Esophagus muscularis mucosa (tissue), 4 donors: ENCODE results near the gene SPDYE2B.
"Not testable (repeated sequence)": the region's sequence is repeated elsewhere in the genome, so short reads cannot be mapped to it uniquely, and the experiment has no call there.

Experiments used
- EP300 ChIP-seq: sonication (generic); formaldehyde crosslinking; IDR thresholded peaks from one replicate; pipeline ENCODE4 v1.6.1; 2017; ENCODE audit warnings: antibody characterized with exemption
- POLR2AphosphoS5 ChIP-seq, 2 donors: sonication (generic); formaldehyde crosslinking; IDR thresholded peaks; one replicate each; pipeline ENCODE4 v1.6.1; 2017; ENCODE audit warnings: antibody characterized with exemption in 2 of 2
- TF ChIP-seq, protein P1 (sequence below), 3 experiments: fragments of 200-600 bp in 2 of 3; fragments of 450-650 bp in 1 of 3; sonication (generic) in 2 of 3; IDR thresholded peaks; one replicate each; pipeline ENCODE4 v1.5.1; 2017 to 2019; ENCODE audit warnings: antibody characterized with exemption in 3 of 3, mild to moderate bottlenecking in 2 of 3, moderate library complexity in 1 of 3

DNA sequence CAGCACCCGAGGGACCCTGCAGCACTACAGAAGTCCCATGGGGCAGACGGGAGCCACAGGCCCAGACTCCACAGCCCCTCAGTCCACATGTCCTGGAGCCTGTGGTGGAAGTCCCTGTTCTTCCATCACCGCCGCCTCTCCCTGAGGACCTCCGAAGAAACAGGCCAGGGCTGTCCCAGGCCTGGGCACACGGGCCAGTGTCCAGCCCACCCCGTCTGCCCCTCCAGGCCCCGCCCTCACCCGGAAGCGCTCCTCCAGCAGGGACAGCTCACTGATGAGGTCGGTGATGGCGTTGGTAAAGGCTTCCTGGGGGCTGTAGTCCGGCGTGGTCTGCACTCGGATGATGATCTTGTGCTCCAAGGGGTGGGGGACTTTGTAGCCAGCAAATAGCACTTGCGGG, 16.7 kb downstream of the SPDYE2B start:
- TF ChIP-seq, protein P1, sequence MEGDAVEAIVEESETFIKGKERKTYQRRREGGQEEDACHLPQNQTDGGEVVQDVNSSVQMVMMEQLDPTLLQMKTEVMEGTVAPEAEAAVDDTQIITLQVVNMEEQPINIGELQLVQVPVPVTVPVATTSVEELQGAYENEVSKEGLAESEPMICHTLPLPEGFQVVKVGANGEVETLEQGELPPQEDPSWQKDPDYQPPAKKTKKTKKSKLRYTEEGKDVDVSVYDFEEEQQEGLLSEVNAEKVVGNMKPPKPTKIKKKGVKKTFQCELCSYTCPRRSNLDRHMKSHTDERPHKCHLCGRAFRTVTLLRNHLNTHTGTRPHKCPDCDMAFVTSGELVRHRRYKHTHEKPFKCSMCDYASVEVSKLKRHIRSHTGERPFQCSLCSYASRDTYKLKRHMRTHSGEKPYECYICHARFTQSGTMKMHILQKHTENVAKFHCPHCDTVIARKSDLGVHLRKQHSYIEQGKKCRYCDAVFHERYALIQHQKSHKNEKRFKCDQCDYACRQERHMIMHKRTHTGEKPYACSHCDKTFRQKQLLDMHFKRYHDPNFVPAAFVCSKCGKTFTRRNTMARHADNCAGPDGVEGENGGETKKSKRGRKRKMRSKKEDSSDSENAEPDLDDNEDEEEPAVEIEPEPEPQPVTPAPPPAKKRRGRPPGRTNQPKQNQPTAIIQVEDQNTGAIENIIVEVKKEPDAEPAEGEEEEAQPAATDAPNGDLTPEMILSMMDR (IDR thresholded peaks at IDR 0.05), result not testable (repeated sequence)
- not testable (repeated sequence) for TF ChIP-seq POLR2AphosphoS5 (IDR thresholded peaks at IDR 0.05); EP300
